ENCODE results near the gene NXNL1. TPM values are rescaled to one million over a fixed set of nuclear protein-coding genes. Genes with fewer than 3 reads are reported as not detected.
A peak's percentile ranks its signal among the peaks of the same experiment; 100 is the strongest.
"Not testable (repeated sequence)": the region's sequence is repeated elsewhere in the genome, so short reads cannot be mapped to it uniquely, and the experiment has no call there.

NXNL1 gene
- polyA plus RNA-seq (2012; ENCODE audit: low read depth, missing spikeins), result not detected

GRCh38 chr19:17460372-17461230 is at the start of gene NXNL1:
Gene NXNL1 (minus strand): TSS chr19:17460926. CDS start chr19:17460869, 57 bp downstream.
- TF ChIP-seq POLR2AphosphoS5 (IDR thresholded peaks at IDR 0.05; ENCODE audit: low read depth, low read length) (no peak), TAF1 (IDR thresholded peaks at IDR 0.05; ENCODE audit: low read depth, low read length) (no peak), POU2F2 (IDR thresholded peaks at IDR 0.05; ENCODE audit: low read depth, low read length) (no peak), SPI1 (IDR thresholded peaks at IDR 0.05; ENCODE audit: low read depth, low read length) (no peak), POLR2A (IDR thresholded peaks at IDR 0.05; ENCODE audit: low read depth, low read length) (no peak), PAX5 (IDR thresholded peaks at IDR 0.05; ENCODE audit: insufficient read depth, low read length, severe bottlenecking) (no peak)
- FAIRE-seq (no peak), DNase-seq (ENCODE audit: insufficient read length, low spot score) (no peak)

DNA sequence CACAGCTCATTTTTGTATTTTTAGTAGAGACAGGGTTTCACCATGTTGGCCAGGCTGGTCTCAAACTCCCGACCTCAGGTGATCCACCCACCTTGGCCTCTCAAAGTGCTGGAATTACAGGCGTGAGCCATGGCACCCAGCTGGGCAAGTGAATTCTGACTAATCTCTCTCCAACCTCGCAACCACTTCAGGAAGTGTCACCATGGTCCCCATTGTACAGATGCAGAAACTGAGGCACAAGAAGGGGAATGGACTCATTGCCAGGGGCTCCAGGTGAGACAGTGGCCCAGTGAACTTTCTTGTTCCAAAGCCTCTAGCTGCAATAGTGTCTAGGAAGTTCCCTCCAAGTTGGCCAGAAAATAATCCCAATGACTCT is 47.8 kb upstream of the NXNL1 start:
- not testable (repeated sequence) for DNase-seq (ENCODE audit: insufficient read length, low spot score); FAIRE-seq

DNA sequence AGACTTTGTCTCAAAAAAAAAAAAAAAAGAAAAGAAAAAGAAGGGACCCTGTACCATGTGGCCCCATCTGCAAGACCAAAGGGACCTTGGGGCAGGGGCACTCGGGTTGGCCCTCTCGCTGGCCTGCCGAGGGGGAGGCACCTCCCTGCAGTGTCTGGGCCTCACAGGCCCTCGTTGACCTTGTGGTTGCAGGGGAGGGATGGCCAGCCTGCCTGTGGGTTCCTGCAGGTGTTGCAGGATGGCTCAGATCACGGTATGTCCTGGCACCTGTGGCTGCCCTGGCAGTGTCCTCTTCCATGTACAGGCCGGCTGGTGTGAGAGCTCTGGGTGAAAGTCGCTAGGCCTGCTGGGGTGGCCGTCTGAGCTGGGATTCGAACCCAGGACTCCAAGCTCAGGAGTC is 46.0 kb upstream of the NXNL1 start:
- TF ChIP-seq SPI1 (IDR thresholded peaks at IDR 0.05; ENCODE audit: low read depth, low read length) (no peak), POU2F2 (IDR thresholded peaks at IDR 0.05; ENCODE audit: low read depth, low read length) (no peak), TAF1 (IDR thresholded peaks at IDR 0.05; ENCODE audit: low read depth, low read length) (no peak), PAX5 (IDR thresholded peaks at IDR 0.05; ENCODE audit: insufficient read depth, low read length, severe bottlenecking) (no peak), POLR2A (IDR thresholded peaks at IDR 0.05; ENCODE audit: low read depth, low read length) (no peak), POLR2AphosphoS5 (IDR thresholded peaks at IDR 0.05; ENCODE audit: low read depth, low read length) (no peak)
- FAIRE-seq (no peak), DNase-seq (ENCODE audit: insufficient read length, low spot score) (no peak)

DNA sequence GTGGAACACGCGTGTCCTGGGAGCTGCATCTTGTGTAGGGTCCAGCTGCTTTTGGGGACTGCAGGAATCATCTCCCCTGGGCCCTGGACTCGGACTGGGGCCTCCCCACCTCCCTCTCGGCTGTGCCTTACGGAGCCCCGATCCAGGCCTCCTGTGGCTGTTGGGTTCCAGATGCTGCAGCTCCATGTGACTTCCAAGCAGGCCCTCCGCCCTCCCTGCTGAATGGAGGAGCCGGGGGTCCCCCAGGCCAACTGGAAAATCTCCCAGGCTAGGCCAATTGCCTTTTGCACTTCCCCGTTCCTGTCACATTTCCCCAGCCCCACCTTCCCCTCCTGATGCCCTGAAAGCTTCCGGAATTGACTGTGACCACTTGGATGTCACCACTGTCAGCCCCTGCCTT is 44.5 kb upstream of the NXNL1 start:
- no peak for DNase-seq (ENCODE audit: insufficient read length, low spot score)
- no peak for TF ChIP-seq POU2F2 (IDR thresholded peaks at IDR 0.05; ENCODE audit: low read depth, low read length)
- no peak for TF ChIP-seq SPI1 (IDR thresholded peaks at IDR 0.05; ENCODE audit: low read depth, low read length)
- no peak for TF ChIP-seq PAX5 (IDR thresholded peaks at IDR 0.05; ENCODE audit: insufficient read depth, low read length, severe bottlenecking)
- TF ChIP-seq POLR2A (IDR thresholded peaks at IDR 0.05; ENCODE audit: low read depth, low read length), result no peak
- TF ChIP-seq TAF1 (IDR thresholded peaks at IDR 0.05; ENCODE audit: low read depth, low read length), result no peak
- no peak for TF ChIP-seq POLR2AphosphoS5 (IDR thresholded peaks at IDR 0.05; ENCODE audit: low read depth, low read length)
- FAIRE-seq, result no peak

- DNase-seq (ENCODE audit: insufficient read length, low spot score), result no peak
- FAIRE-seq, result no peak
Measured at GRCh38 chr19:17504456-17504855, 43.7 kb upstream of the NXNL1 start.

DNA sequence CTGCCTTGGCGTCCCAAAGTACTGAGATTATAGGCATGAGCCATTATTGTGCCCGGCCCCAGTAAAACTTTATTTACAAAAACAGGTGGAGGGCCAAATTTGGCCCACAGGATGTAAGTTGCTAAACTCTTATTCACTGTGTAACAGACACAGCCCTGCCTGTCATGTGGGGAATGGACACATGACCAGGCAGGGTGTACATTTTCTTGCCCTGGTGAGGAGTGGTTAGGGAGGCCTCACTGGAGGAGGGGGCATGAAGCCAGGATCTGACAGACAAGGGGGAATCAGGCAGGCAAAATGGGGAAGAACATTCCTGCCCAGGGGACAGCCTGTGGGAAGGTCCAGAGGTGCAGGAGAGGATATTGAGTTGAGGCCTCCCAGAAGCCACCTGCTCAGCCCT is 43.3 kb upstream of the NXNL1 start:
- DNase-seq (ENCODE audit: insufficient read length, low spot score) (no peak), FAIRE-seq (no peak)
- TF ChIP-seq PAX5 (IDR thresholded peaks at IDR 0.05; ENCODE audit: insufficient read depth, low read length, severe bottlenecking) (no peak), POU2F2 (IDR thresholded peaks at IDR 0.05; ENCODE audit: low read depth, low read length) (no peak), POLR2A (IDR thresholded peaks at IDR 0.05; ENCODE audit: low read depth, low read length) (no peak)

More at GRCh38 chr19:17504456-17504855, 43.7 kb upstream of the NXNL1 start:
- TF ChIP-seq TAF1 (IDR thresholded peaks at IDR 0.05; ENCODE audit: low read depth, low read length), result no peak
- no peak for TF ChIP-seq POLR2A (IDR thresholded peaks at IDR 0.05; ENCODE audit: low read depth, low read length)
- TF ChIP-seq SPI1 (IDR thresholded peaks at IDR 0.05; ENCODE audit: low read depth, low read length), result no peak
- TF ChIP-seq POU2F2 (IDR thresholded peaks at IDR 0.05; ENCODE audit: low read depth, low read length), result no peak
- no peak for TF ChIP-seq PAX5 (IDR thresholded peaks at IDR 0.05; ENCODE audit: insufficient read depth, low read length, severe bottlenecking)
- TF ChIP-seq POLR2AphosphoS5 (IDR thresholded peaks at IDR 0.05; ENCODE audit: low read depth, low read length), result no peak

- TF ChIP-seq POLR2A (IDR thresholded peaks at IDR 0.05; ENCODE audit: low read depth, low read length) (no peak), POLR2AphosphoS5 (IDR thresholded peaks at IDR 0.05; ENCODE audit: low read depth, low read length) (no peak), TAF1 (IDR thresholded peaks at IDR 0.05; ENCODE audit: low read depth, low read length) (no peak), POU2F2 (IDR thresholded peaks at IDR 0.05; ENCODE audit: low read depth, low read length) (no peak), PAX5 (IDR thresholded peaks at IDR 0.05; ENCODE audit: insufficient read depth, low read length, severe bottlenecking) (no peak), SPI1 (IDR thresholded peaks at IDR 0.05; ENCODE audit: low read depth, low read length) (no peak)
- FAIRE-seq, result no peak
- no peak for DNase-seq (ENCODE audit: insufficient read length, low spot score)
Measured at GRCh38 chr19:17503240-17503639, 42.5 kb upstream of the NXNL1 start.

GRCh38 chr19:17500447-17501198 is 39.9 kb upstream of the NXNL1 start:
- DNase-seq (ENCODE audit: insufficient read length, low spot score), result no peak
- TF ChIP-seq PAX5 (IDR thresholded peaks at IDR 0.05; ENCODE audit: insufficient read depth, low read length, severe bottlenecking) (no peak), POU2F2 (IDR thresholded peaks at IDR 0.05; ENCODE audit: low read depth, low read length) (no peak), POLR2A (IDR thresholded peaks at IDR 0.05; ENCODE audit: low read depth, low read length) (no peak), TAF1 (IDR thresholded peaks at IDR 0.05; ENCODE audit: low read depth, low read length) (no peak), SPI1 (IDR thresholded peaks at IDR 0.05; ENCODE audit: low read depth, low read length) (no peak), POLR2AphosphoS5 (IDR thresholded peaks at IDR 0.05; ENCODE audit: low read depth, low read length) (no peak)
- FAIRE-seq, result no peak

GRCh38 chr19:17499648-17500446 is 39.1 kb upstream of the NXNL1 start:
- FAIRE-seq, result peak; percentile 65
- TF ChIP-seq POLR2A (IDR thresholded peaks at IDR 0.05; ENCODE audit: low read depth, low read length) (no peak), SPI1 (IDR thresholded peaks at IDR 0.05; ENCODE audit: low read depth, low read length) (no peak), POLR2AphosphoS5 (IDR thresholded peaks at IDR 0.05; ENCODE audit: low read depth, low read length) (no peak), POU2F2 (IDR thresholded peaks at IDR 0.05; ENCODE audit: low read depth, low read length) (no peak), PAX5 (IDR thresholded peaks at IDR 0.05; ENCODE audit: insufficient read depth, low read length, severe bottlenecking) (no peak), TAF1 (IDR thresholded peaks at IDR 0.05; ENCODE audit: low read depth, low read length) (no peak)
- no peak for DNase-seq (ENCODE audit: insufficient read length, low spot score)

- DNase-seq (ENCODE audit: insufficient read length, low spot score); FAIRE-seq: not testable (repeated sequence)
Measured at GRCh38 chr19:17499025-17499424, 38.3 kb upstream of the NXNL1 start.

Data from GM12891 (cell line).